GM21528 (cell line): ENCODE measurements around the gene GPR137B.
"Not testable (repeated sequence)": the region's sequence is repeated elsewhere in the genome, so short reads cannot be mapped to it uniquely, and the experiment has no call there.

Source experiments
- ATAC-seq: cut with Tn5 transposase; IDR thresholded peaks from one replicate; pipeline ENCODE4 v1.9.1; 2021; ENCODE audit warnings: mild to moderate bottlenecking, moderate library complexity; ENCODE audit not compliant: unreplicated experiment, low FRiP score

Gene GPR137B

DNA sequence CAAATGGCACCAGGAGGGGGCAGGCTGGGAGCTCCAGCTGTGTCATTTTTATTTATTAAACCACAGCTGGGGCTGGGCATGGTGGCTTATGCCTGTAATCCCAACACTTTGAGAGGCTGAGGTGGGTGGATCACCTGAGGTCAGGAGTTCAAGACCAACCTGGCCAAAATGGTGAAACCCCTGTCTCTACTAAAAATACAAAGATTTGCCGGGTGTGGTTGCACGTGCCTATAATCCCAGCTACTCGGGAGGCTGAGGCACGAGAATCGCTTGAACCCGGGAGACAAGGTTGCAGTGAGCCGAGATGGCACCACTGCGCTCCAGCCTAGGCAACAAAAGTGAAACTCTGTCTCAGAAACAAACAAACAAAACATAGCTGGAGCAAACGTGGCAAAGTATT lies 15.7 kb downstream of the GPR137B start:
- not testable (repeated sequence) for ATAC-seq

DNA sequence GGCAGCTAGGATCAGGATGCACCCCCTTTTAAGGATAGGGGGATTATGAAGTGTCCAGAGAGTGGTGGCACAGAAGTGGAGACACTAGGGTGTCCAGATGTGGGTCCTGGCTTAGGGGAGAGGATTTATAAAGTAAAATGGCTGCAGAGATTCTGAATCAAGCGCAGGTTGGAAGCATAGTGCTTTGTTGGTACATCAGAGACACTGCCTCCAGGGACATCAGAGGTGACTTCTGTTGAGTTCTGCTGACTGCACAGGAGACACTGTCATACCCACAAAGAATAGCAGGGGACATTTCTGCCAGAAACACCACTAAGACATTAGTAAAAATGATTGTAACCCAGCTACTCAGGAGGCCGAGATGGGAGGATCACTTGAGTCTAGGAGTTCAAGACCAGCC lies 16.4 kb downstream of the GPR137B start:
- no peak for ATAC-seq

DNA sequence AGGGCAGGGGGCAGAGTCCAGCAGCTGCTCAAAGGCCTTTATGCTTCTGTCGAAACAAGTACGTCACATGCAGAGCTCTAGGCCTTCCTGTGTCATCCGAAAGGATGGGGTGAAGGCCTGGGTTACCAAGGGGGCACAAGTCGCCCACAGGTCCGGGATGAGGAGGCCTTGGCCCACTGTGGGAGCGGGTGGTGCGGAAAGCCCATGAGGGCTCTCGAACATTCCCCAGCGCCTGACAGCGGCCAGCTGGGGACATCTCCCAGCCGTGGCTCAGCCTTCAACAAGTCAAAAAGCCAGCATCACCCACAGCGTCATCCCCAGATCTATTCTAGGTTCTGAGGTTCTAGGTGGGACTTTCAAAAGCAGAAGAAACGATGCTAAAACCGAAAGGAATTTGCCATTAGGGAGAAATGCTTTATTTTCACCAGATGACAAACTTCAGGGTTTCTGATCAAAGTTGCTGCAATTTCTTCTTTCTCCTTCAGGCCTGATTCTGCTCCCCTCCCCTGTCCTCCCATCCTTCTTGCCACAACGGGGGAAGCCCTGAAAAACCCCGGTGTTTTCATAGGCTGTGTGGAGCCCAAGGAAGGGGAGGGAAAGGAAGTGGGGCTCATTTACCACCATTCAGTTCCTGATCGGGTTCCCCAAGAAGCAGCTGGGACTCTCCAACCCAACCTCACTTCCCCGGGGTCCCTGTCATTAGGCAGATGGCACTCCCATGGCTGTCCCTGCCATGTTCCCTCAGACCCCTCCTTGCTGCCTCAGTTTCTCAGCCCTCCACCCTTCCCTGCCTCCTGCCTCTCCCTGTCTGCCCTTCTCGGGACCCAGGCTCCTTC lies 17.6 kb downstream of the GPR137B start:
- peak; percentile 44 for ATAC-seq

DNA sequence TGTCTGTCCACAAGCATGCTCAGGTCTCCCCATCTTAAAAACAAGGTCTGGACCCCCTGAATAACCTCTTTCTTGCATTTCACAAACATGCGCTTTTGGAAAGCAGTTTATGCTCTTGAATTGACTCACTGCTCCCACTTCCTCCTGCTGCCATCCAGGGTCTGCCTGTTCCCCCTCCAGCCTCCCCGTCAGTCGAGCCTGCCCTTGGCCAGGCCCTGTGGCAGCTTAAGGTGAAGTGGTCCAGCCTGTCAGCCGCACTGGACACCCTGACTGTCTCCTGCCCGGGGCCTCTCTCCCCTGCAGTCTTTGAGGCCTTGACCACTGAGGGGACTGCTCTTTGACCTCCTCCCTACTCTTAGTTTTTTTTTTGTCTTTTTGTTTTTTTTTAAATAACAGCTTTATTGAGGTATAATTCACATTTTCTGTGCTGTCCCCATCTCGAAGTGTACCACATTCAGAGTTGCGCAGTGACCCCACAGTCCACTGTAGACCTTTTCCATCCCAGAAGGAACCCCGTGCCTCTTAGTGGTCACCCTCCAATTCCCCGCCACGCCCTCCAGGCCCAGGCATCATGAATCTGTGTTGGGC lies 18.3 kb downstream of the GPR137B start:
- ATAC-seq: peak; percentile 9

- ATAC-seq: no peak
These were observed 18.9 kb downstream of the GPR137B start for GRCh38 chr1:236161230-236161629.

DNA sequence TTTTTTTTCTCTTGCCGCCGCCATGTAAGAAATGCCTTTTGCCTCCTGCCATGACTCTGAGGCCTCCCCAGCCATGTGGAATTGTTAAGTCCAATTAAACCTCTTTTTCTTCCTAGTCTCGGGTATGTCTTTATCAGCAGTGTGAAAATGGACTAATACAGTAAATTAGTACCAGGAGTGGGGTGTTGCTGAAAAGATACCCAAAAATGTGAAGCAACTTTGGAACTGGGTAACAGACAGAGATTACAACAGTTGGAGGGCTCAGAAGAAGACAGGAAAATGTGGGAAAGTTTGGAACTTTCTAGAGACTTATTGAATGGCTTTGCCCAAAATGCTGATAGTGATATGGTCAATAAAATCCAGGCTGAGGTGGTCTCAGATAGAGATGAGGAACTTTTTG lies 19.4 kb downstream of the GPR137B start:
- ATAC-seq: not testable (repeated sequence)

DNA sequence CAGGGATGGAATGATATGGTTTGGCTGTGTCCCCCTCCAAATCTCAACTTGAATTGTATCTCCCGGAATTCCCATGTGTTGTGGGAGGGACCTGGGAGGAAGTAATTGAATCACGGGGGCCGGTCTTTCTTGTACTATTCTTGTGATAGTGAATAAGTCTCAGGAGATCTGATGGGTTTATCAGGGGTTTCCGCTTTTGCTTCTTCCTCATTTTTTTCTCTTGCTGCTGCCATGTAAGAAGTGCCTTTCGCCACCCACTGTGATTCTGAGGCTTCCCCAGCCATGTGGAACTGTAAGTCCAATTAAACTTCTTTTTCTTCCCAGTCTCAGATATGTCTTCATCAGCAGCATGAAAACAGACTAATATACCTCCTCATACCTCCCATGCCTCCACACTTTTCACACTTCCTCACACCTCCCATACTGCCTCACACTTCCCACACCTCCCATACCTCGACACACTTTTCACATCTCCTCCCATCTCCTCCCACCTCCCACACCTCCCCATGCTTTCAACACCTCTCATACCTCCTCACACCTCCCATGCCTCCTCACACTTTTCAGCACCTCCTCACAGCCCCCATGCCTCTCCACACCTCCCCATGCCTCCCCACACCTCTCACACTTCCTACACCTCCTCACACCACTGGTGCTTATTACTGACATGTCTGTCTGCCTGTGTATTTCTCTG lies 21.3 kb downstream of the GPR137B start:
- no peak for ATAC-seq

DNA sequence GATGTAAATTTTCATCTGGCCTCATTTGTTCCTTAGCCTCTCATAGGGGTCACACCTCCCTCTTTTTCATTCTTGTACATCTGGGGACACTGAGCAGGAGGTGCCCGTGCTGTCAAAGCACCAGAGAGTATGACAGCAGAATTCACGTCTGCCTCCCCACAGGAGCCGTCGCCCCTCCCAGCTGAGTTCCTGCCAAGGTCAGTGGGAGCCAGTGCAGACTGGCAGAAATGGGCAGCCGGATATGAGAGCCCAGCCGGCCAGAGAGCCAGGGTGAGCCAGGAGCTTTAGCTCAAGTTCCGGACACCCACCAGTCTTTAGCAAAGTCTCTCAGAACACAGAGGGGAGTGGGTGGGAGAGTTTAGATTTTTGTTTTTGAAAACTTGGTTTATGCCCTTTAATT lies 21.9 kb downstream of the GPR137B start:
- ATAC-seq: no peak

DNA sequence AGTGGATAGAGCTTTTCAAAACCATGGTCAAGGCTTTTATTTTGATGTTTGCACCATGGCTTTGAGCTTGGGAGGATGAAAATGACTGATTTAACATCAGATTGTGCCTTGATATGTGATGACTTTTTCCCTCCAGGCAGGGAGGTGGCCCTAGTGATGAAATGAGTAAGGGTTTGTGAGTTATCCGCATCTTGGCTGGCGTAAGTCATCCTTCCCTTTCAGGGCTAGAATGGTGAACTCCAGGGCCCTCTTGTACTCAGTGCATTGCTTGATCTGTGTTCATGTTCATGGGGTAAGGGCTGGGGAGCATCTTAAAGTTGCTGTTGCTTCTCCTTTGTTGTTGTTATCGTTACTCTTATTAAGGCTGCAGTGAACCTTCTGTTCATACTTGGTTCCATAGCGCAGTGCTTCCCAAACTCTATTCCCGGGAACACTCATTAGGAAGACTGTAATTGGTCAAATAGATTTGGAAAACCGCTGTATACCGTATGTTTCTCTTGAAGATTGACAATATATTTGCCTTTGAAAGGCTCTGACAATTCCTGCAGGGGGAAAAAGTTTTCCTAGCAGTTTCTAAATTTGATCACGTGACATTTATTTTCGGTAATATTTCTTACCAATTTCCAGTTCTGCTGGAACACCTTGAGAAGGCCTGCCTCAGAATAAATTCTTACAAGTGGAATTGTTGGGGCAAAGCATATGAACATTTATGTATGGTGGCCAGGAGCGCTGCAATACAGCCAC lies 23.1 kb downstream of the GPR137B start:
- no peak for ATAC-seq

GRCh38 chr1:236166041-236166440 lies 23.7 kb downstream of the GPR137B start:
- ATAC-seq: no peak

DNA sequence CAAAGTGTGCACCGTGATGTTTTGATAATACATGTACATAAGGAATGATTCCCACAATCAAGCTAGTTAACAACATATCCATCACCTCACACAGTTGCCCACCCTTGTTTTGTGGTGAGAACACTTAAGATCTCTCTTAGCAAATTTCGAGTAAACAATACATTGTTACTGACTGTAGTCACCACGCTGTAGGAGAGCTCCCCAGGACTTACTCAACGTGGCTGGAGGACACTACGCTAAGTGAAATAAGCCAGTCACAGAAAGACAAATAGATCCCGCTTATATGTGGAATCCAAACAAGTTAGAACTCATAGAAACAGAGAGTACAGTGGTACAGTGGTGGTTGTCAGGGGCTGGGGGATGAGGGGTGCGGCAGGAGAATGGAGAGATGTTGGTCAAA lies 24.8 kb downstream of the GPR137B start:
- no peak for ATAC-seq

- no peak for ATAC-seq
These were observed 25.2 kb downstream of the GPR137B start for GRCh38 chr1:236167578-236167977.

DNA sequence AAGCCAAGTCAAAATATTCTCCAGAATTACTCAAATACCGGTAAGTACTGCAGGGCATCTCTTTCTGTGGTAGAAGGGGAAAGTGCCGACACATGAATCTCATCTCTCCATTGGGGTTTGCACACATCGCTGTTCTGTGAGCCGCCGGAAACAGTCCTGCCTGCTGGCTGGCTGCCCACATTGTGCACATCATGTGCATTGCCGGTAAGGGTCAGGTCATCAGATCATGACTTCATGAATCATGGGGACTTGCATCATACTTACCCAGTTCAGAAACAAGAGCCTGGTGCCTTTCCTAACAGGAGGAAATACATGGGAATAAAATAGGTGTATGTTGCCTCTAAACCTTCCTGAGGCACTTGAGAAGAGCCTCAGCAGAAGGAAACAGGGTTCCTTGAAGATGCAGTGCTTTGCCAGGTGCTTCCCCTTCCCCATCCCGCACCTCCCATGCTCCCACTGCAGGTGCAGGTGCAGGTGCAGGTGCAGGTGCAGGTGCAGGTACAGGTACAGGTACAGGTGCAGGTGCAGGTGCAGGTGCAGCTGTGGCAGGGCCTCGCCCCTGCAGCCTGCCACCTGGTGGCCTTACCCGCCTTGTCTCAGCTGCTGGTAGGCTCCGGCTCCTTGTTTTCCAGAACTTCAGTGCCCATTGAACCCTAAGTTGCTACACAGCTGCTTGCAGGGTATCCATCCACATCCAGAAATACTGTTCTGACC lies 26.5 kb downstream of the GPR137B start:
- ATAC-seq: peak; percentile 72

- no peak for ATAC-seq
These were observed 29.8 kb downstream of the GPR137B start for GRCh38 chr1:236172041-236172579.

GRCh38 chr1:236173174-236173767 lies 30.9 kb downstream of the GPR137B start:
- ATAC-seq: no peak

DNA sequence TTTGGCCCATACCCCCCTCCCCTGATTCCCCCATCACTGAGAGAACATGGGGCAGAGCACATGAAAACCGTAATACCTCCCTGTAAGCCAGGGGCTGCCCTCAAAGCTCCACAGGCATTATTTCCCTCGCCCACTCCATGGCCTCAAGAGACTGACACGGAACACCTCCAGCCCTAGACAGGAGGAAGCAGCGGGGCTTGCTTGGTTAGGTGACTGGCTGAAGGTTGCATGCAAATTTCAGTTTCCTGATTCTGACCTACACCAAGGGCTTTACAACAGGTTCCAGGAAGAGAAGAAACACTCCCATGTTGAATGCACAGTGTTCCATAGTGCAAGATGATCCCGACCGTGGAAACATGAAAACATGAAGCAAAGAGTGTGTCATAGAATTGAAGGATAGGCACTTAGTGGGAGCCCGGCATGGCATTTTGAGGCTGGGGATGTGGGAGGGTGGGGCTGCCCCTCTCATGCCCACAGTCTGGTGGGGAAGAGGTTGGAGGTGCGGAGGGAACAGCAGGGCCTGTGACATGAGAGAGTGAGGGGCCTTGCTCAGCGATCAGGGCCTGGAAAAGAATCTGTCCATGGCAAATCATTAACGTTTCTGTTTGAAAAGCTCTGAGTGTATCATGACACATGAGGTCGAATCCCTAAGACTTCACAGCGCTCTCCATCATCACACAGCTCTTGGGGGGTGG lies 33.5 kb downstream of the GPR137B start:
- ATAC-seq: no peak

DNA sequence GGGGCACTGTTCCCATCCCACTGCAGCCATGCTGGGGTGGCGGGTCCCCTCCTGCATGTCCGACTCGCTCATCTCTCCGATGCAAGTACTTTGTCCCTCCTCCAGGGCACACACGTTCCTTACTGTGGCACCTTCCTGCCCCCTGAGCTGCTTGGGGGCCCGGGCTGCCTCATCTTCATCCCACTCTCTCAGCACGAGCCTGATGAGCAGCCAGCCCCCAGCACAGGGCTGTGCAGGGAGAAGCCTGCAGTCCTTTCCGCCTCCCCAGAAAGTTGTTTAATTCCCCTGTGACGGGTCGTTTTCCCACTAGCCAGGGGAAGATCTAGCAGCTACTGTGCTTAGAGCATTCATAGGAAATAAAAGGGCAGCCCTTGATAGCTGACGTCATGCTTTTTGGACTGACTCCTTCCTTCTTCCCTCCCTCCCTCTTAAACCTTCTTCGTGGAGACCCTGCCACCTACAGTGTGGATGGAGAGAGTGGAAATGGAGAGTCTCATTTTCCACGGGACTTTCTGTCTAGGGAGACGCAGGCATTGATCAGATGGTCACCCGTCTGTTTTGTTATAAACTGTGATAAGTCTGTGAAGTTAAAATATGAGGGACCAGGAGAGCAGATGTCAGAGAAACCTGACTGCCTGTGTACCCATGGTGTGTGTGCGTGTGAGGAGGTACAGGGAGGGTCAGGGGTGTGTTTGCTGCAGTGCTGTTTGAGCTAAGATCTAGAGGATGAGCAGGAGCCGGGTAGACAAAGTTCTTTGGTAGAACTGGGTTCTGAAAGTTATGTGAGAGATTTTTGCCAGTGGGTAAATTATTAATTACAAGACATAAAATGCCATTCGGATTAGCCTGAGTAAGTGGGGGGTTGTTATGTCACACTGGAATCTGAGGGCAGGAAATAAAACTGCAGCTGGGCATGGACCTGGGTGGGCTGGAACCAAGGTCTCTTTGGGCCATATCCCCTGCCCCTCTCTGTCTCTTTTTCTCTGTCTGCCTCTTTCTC lies 34.3 kb downstream of the GPR137B start:
- no peak for ATAC-seq

DNA sequence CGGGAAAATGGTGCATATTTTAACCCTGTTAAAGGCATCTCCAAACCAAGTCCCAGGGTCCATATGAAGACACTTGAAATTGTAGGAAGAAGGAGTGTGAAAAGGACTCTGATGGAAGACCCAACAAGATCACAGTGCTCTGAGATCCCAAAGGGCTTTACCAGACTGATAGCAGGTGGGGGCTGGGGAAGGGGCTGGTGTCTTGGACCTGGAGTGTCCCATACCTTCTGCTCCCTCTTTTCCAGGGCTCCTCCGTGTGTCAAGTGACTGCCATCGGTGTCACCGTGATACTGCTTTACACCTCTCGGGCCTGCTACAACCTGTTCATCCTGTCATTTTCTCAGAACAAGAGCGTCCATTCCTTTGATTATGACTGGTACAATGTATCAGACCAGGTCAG lies 37.3 kb downstream of the GPR137B start:
- no peak for ATAC-seq
